Type B pancreatic cell (in vitro differentiated cells): ENCODE data around the gene UNC119B. TPM values are rescaled to one million over a fixed set of nuclear protein-coding genes. Genes with fewer than 3 reads are reported as not detected.

ENCODE experiments used
- DNase-seq: peaks from one replicate; pipeline ENCODE4 v3.0.0; 2021; ENCODE audit warnings: mixed read lengths; ENCODE audit not compliant: unreplicated experiment; ENCODE audit errors: extremely low spot score
- H3K27ac Mint-ChIP-seq: 2 replicates; pipeline ENCODE4 v1.8.0; 2021; ENCODE audit warnings: mild to moderate bottlenecking, mixed read lengths
- H3K27me3 Mint-ChIP-seq: 2 replicates; pipeline ENCODE4 v1.8.0; 2021; ENCODE audit warnings: mixed read lengths
- H3K36me3 Mint-ChIP-seq: 2 replicates; pipeline ENCODE4 v1.8.0; 2021; ENCODE audit warnings: mixed read lengths
- H3K4me1 Mint-ChIP-seq: one replicate; pipeline ENCODE4 v1.8.0; 2021; ENCODE audit warnings: mixed read lengths; ENCODE audit not compliant: unreplicated experiment
- H3K4me3 Mint-ChIP-seq: 2 replicates; pipeline ENCODE4 v1.8.0; 2021; ENCODE audit warnings: mild to moderate bottlenecking, mixed read lengths
- H3K9me3 Mint-ChIP-seq: 2 replicates; pipeline ENCODE4 v1.8.0; 2021; ENCODE audit warnings: mixed read lengths
- CTCF ChIP-seq: fragments of 200-600 bp; sonication (generic); conservative IDR thresholded peaks from 2 replicates; pipeline ENCODE4 v1.5.0; 2021; ENCODE audit warnings: antibody characterized with exemption, mild to moderate bottlenecking
- total RNA-seq: library from RNA; stranded (reverse); gene quantifications from 2 replicates; pipeline ENCODE4 v1.2.1, GENCODE V29; 2021; ENCODE audit warnings: low replicate concordance

The UNC119B gene
- total RNA-seq, 1 donor from 2014 or later: 57.2 TPM

GRCh38 chr12:120749256-120749655, 39.0 kb downstream of the UNC119B start:
- H3K36me3 Mint-ChIP-seq: no peaks in the 10 kb centered on the region
- no peaks in the 10 kb centered on the region for H3K9me3 Mint-ChIP-seq
- no peaks in the 10 kb centered on the region for H3K27me3 Mint-ChIP-seq
- no peak for TF ChIP-seq CTCF
- no peak overlapping the region for H3K4me3 Mint-ChIP-seq
- DNase-seq: no peak
- no peak overlapping the region for H3K27ac Mint-ChIP-seq
- no peaks in the 10 kb centered on the region for H3K4me1 Mint-ChIP-seq

DNA sequence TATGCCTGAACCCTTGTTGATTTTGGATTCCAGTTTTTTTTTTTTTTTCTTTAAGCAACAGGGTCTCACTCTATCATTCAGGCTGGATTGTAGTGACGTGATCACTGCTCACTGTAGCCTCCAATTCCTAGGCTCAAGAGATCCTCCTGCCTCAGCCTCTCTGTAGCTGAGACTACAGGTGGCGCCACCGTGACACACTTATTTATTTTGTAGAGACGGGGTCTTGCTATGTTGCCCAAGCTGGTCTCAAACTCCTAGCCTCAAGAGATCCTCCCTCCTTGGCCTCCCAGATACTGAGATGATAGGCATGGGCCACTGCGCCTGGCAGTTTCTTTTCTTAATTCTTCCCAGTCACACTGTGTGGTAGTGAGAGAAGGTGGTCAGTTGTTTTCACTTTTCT, 40.5 kb downstream of the UNC119B start:
- TF ChIP-seq CTCF: no peak
- Mint-ChIP-seq H3K4me1 (no peaks in the 10 kb centered on the region), H3K36me3 (no peaks in the 10 kb centered on the region), H3K9me3 (peaks cover 8% of the 10 kb centered on the region), H3K27me3 (no peaks in the 10 kb centered on the region), H3K4me3 (no peak overlapping the region), H3K27ac (no peak overlapping the region)
- no peak for DNase-seq

- H3K36me3 Mint-ChIP-seq: no peaks in the 10 kb centered on the region
- DNase-seq: no peak
Measured at GRCh38 chr12:120751389-120751788, 41.1 kb downstream of the UNC119B start.

DNA sequence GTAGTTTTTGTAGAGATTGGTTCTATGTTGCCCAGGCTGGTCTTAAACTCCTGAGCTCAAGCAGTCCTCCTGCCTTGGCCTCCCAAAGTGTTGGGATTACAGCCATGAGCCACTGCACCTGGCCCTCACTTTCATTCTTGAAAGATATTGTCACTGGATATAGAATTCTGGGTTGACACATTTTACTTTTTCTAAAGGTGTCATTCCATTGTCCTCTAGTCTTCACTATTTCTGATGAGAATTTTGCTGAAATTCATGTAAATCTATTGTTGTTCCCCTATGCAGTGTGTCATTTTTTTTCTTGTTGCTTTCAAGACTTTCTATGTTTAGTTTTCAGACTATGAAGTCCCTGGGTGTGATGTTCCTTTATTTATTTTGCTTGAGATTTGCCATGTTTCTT, 44.5 kb downstream of the UNC119B start:
- Mint-ChIP-seq H3K36me3 (peaks cover 4% of the 10 kb centered on the region), H3K9me3 (peaks cover 8% of the 10 kb centered on the region), H3K4me3 (no peak overlapping the region), H3K27me3 (no peaks in the 10 kb centered on the region), H3K4me1 (peaks cover 13% of the 10 kb centered on the region), H3K27ac (no peak overlapping the region)
- DNase-seq: no peak
- no peak for TF ChIP-seq CTCF

More at GRCh38 chr12:120751389-120751788, 41.1 kb downstream of the UNC119B start:
- Mint-ChIP-seq H3K9me3 (peaks cover 8% of the 10 kb centered on the region), H3K27me3 (no peaks in the 10 kb centered on the region), H3K4me1 (no peaks in the 10 kb centered on the region), H3K4me3 (no peak overlapping the region), H3K27ac (no peak overlapping the region)
- no peak for TF ChIP-seq CTCF

GRCh38 chr12:120755269-120755668, 45.0 kb downstream of the UNC119B start:
- Mint-ChIP-seq H3K27ac (no peak overlapping the region), H3K36me3 (peaks cover 7% of the 10 kb centered on the region), H3K27me3 (no peaks in the 10 kb centered on the region), H3K4me3 (no peak overlapping the region), H3K4me1 (peaks cover 17% of the 10 kb centered on the region), H3K9me3 (peaks cover 9% of the 10 kb centered on the region)
- DNase-seq: no peak
- TF ChIP-seq CTCF: no peak

GRCh38 chr12:120757226-120757742, 47.0 kb downstream of the UNC119B start:
- Mint-ChIP-seq H3K9me3 (peaks cover 12% of the 10 kb centered on the region), H3K4me3 (peak overlapping the region; percentile 4), H3K36me3 (peaks cover 18% of the 10 kb centered on the region), H3K27me3 (no peaks in the 10 kb centered on the region), H3K27ac (peak overlapping the region; percentile 19), H3K4me1 (peaks cover 37% of the 10 kb centered on the region)
- DNase-seq: no peak
- no peak for TF ChIP-seq CTCF
